ENCODE measurements around the gene COA6.

Gene COA6

GRCh38 chr1:234369033-234369430 lies 4.2 kb upstream of the COA6 start:
- Histone ChIP-seq H3F3A (ENCODE audit: insufficient read depth) (peaks cover 27% of the 10 kb centered on the region; the same call in 1 of the 2 replicates), H2AFZ (ENCODE audit: low read depth, low read length, severe bottlenecking) (no peak overlapping the region), H3K4me2 (ENCODE audit: low read depth, low read length, poor library complexity, severe bottlenecking) (no peak overlapping the region)

GRCh38 chr1:234369784-234370183 lies 3.5 kb upstream of the COA6 start:
- no peaks in the 10 kb centered on the region for H4K20me1 ChIP-seq (ENCODE audit: low read depth, low read length)
- no peak overlapping the region for H3K27ac ChIP-seq (ENCODE audit: low read depth, low read length)
- H3K27me3 ChIP-seq (ENCODE audit: low read length) = no peaks in the 10 kb centered on the region
- no peak overlapping the region for H3K9ac ChIP-seq (ENCODE audit: low read length)
- TF ChIP-seq EZH2phosphoT487 (conservative IDR thresholded peaks at IDR 0.05; ENCODE audit: low read length) (no peak), CTCF (IDR thresholded peaks at IDR 0.05; ENCODE audit: insufficient read depth, low read length, poor library complexity, severe bottlenecking) (no peak)
- H3K4me3 ChIP-seq (ENCODE audit: insufficient read depth, low read length, poor library complexity, severe bottlenecking) = no peak overlapping the region
- peaks cover 28% of the 10 kb centered on the region; the same call in 1 of the 2 replicates for H3F3A ChIP-seq (ENCODE audit: insufficient read depth)
- no peak overlapping the region for H3K4me2 ChIP-seq (ENCODE audit: low read depth, low read length, poor library complexity, severe bottlenecking)
- no peaks in the 10 kb centered on the region for H3K9me3 ChIP-seq (ENCODE audit: insufficient read depth, low read length)
- H3K36me3 ChIP-seq (ENCODE audit: low read length) = no peaks in the 10 kb centered on the region
- peaks cover 20% of the 10 kb centered on the region; the same call in 1 of the 2 replicates for H3K79me2 ChIP-seq (ENCODE audit: insufficient read depth, low read length)
- no peak overlapping the region for H2AFZ ChIP-seq (ENCODE audit: low read depth, low read length, severe bottlenecking)
- H3K9me2 ChIP-seq (replicated peaks; ENCODE audit: insufficient read depth, low read length) = no peaks in the 10 kb centered on the region

More at GRCh38 chr1:234369033-234369430, 4.2 kb upstream of the COA6 start:
- H3K9ac ChIP-seq (ENCODE audit: low read length) = no peak overlapping the region
- H3K9me2 ChIP-seq (replicated peaks; ENCODE audit: insufficient read depth, low read length) = no peaks in the 10 kb centered on the region
- H3K4me3 ChIP-seq (ENCODE audit: insufficient read depth, low read length, poor library complexity, severe bottlenecking) = no peak overlapping the region
- no peak overlapping the region for H3K27ac ChIP-seq (ENCODE audit: low read depth, low read length)
- no peaks in the 10 kb centered on the region for H3K9me3 ChIP-seq (ENCODE audit: insufficient read depth, low read length)
- H3K27me3 ChIP-seq (ENCODE audit: low read length) = no peaks in the 10 kb centered on the region
- peaks cover 13% of the 10 kb centered on the region; the same call in 1 of the 2 replicates for H3K79me2 ChIP-seq (ENCODE audit: insufficient read depth, low read length)
- TF ChIP-seq CTCF (IDR thresholded peaks at IDR 0.05; ENCODE audit: insufficient read depth, low read length, poor library complexity, severe bottlenecking) = no peak
- TF ChIP-seq EZH2phosphoT487 (conservative IDR thresholded peaks at IDR 0.05; ENCODE audit: low read length) = no peak
- H4K20me1 ChIP-seq (ENCODE audit: low read depth, low read length) = no peaks in the 10 kb centered on the region
- no peaks in the 10 kb centered on the region for H3K36me3 ChIP-seq (ENCODE audit: low read length)

GRCh38 chr1:234371414-234371813 lies 1.8 kb upstream of the COA6 start:
- Histone ChIP-seq H3K27me3 (ENCODE audit: low read length) (no peaks in the 10 kb centered on the region), H3F3A (ENCODE audit: insufficient read depth) (peaks cover 28% of the 10 kb centered on the region; the same call in 1 of the 2 replicates), H2AFZ (ENCODE audit: low read depth, low read length, severe bottlenecking) (no peak overlapping the region), H3K4me2 (ENCODE audit: low read depth, low read length, poor library complexity, severe bottlenecking) (no peak overlapping the region), H3K79me2 (ENCODE audit: insufficient read depth, low read length) (peaks cover 34% of the 10 kb centered on the region; the same call in 1 of the 2 replicates), H4K20me1 (ENCODE audit: low read depth, low read length) (no peaks in the 10 kb centered on the region), H3K9ac (ENCODE audit: low read length) (no peak overlapping the region), H3K4me3 (ENCODE audit: insufficient read depth, low read length, poor library complexity, severe bottlenecking) (no peak overlapping the region), H3K9me3 (ENCODE audit: insufficient read depth, low read length) (no peaks in the 10 kb centered on the region), H3K9me2 (replicated peaks; ENCODE audit: insufficient read depth, low read length) (no peaks in the 10 kb centered on the region), H3K36me3 (ENCODE audit: low read length) (no peaks in the 10 kb centered on the region), H3K27ac (ENCODE audit: low read depth, low read length) (no peak overlapping the region)
- TF ChIP-seq CTCF (IDR thresholded peaks at IDR 0.05; ENCODE audit: insufficient read depth, low read length, poor library complexity, severe bottlenecking) = no peak
- TF ChIP-seq EZH2phosphoT487 (conservative IDR thresholded peaks at IDR 0.05; ENCODE audit: low read length) = no peak

All from SU-DHL-6 (cell line).